PC-9 (cell line): ENCODE results near the gene ACY1. TPM values are rescaled to one million over a fixed set of nuclear protein-coding genes. Genes with fewer than 3 reads are reported as not detected.

Source experiments
- BruUV-seq: library from RNA; stranded (reverse); fragments of 400-500 nt; replicated peaks from 2 replicates; lab custom pipeline; 2021; lab: Mats Ljungman, UMichigan
- CTCF ChIA-PET: fragments of 300-600 bp; sonication (Branson Sonifier 250); formaldehyde crosslinking; loops from one replicate; lab custom pipeline; 2022; ENCODE audit warnings: antibody characterized with exemption; lab: Charles Lee
- POLR2A ChIA-PET: fragments of 300-600 bp; sonication (Branson Sonifier 250); formaldehyde crosslinking; loops from one replicate; lab custom pipeline; 2022; ENCODE audit warnings: antibody characterized with exemption; ENCODE audit not compliant: unreplicated experiment; lab: Charles Lee
- DNase-seq, 2 experiments: peaks; one replicate each; pipeline versions ENCODE4 v3.0.0 to v3.0.0-alpha.2; 2015 to 2022; ENCODE audit warnings: mixed read lengths in 1 of 2
- H2AFZ ChIP-seq: fragments of 200-600 bp; sonication (generic); 2 replicates; pipeline ENCODE4 v1.8.1; 2017; ENCODE audit warnings: antibody characterized with exemption
- H3F3A ChIP-seq: fragments of 200-600 bp; sonication (generic); 2 replicates; pipeline ENCODE4 v1.8.1; 2017; ENCODE audit warnings: antibody characterized with exemption, mild to moderate bottlenecking, low read depth; ENCODE audit not compliant: insufficient read depth
- H3K27ac ChIP-seq: fragments of 200-600 bp; sonication (generic); 2 replicates; pipeline ENCODE4 v1.6.1; 2016; ENCODE audit warnings: mixed run types
- H3K27me3 ChIP-seq: fragments of 200-600 bp; sonication (generic); 2 replicates; pipeline ENCODE4 v1.6.1; 2016; ENCODE audit warnings: low read depth, mixed run types; ENCODE audit not compliant: insufficient read depth
- H3K36me3 ChIP-seq: fragments of 200-600 bp; sonication (generic); 2 replicates; pipeline ENCODE4 v1.6.1; 2016; ENCODE audit warnings: low read depth, mixed run types
- H3K4me1 ChIP-seq: fragments of 200-600 bp; sonication (generic); replicated peaks from 2 replicates; pipeline ENCODE4 v1.6.1; 2016; ENCODE audit warnings: mixed run types; ENCODE audit not compliant: insufficient read depth
- H3K4me2 ChIP-seq: fragments of 200-600 bp; sonication (generic); 2 replicates; pipeline ENCODE4 v1.6.1; 2017; ENCODE audit warnings: mixed run types
- H3K4me3 ChIP-seq: fragments of 200-600 bp; sonication (generic); 2 replicates; pipeline ENCODE4 v1.6.1; 2016; ENCODE audit warnings: mixed run types
- H3K79me2 ChIP-seq: fragments of 200-600 bp; sonication (generic); 2 replicates; pipeline ENCODE4 v1.6.1; 2017; ENCODE audit warnings: low read depth, mixed run types
- H3K9me2 ChIP-seq: fragments of 200-600 bp; sonication (generic); 2 replicates; pipeline ENCODE4 v1.8.1; 2017; ENCODE audit warnings: mild to moderate bottlenecking; ENCODE audit not compliant: insufficient read depth
- H3K9me3 ChIP-seq: fragments of 200-600 bp; sonication (generic); 2 replicates; pipeline ENCODE4 v1.8.1; 2016; ENCODE audit warnings: low read depth; ENCODE audit not compliant: insufficient read depth
- H4K20me1 ChIP-seq: fragments of 200-600 bp; sonication (generic); 2 replicates; pipeline ENCODE4 v1.8.1; 2017; ENCODE audit not compliant: insufficient read depth
- CTCF ChIP-seq: fragments of 200-600 bp; sonication (generic); conservative IDR thresholded peaks from 2 replicates; pipeline ENCODE4 v1.6.1; 2017; ENCODE audit warnings: mixed run types, antibody characterized with exemption, mild to moderate bottlenecking, moderate library complexity
- EZH2 ChIP-seq: fragments of 200-600 bp; sonication (generic); IDR thresholded peaks from 2 replicates; pipeline ENCODE4 v1.8.0; 2017; ENCODE audit warnings: antibody characterized with exemption, low read depth
- intact Hi-C: fragments of 100-400 bp; cut with micrococcal nuclease; formaldehyde crosslinking; loops from one replicate; pipeline ENCODE4 v1.10.0; 2022; ENCODE audit not compliant: unreplicated experiment
- total RNA-seq: library from RNA; stranded (reverse); gene quantifications from 2 replicates; pipeline ENCODE4 v1.2.3, GENCODE V29; 2021

ACY1 gene
- total RNA-seq, 1 experiment from 2014 or later = 52.2 TPM

DNA sequence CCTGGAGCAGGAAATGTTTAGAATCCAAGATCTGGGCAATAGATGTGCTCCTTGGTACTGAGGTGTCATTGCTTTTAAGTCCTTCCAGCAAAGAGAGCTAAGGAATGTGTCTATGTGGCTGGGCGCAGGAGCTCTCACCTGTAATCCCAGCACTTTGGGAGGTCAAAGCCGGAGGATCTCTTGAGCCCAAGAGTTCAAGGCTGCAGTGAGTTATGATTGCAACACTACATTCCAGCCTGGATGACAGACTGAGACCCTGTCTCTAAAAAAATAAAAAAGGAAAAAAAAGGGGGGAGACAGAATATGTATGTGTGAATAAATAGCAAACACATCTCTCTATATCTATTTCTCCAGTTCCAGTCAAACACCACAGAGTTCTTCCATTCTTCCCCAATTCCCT lies 32.4 kb upstream of the ACY1 start:
- ChIA-PET CTCF (interaction anchor here (0.6 kb wide), 1 partner anchor 195 kb away, joined by 3 read pairs; no protein-coding TSS in a partner anchor), POLR2A (no interaction called here)
- H3K4me1 ChIP-seq = peaks cover 4% of the 10 kb centered on the region; the same call in 1 of the 2 replicates
- intact Hi-C loops = no loop called here
- H3K36me3 ChIP-seq = no peaks in the 10 kb centered on the region
- H3K27me3 ChIP-seq = no peaks in the 10 kb centered on the region; the same call in 1 of the 2 replicates
- TF ChIP-seq EZH2 (no peak), CTCF (no peak)
- H3K4me2 ChIP-seq = no peak overlapping the region
- DNase-seq = no peak
- no peak overlapping the region for H3K27ac ChIP-seq
- no peaks in the 10 kb centered on the region for H3K9me2 ChIP-seq
- BruUV-seq = no TSS peak
- no peaks in the 10 kb centered on the region for H4K20me1 ChIP-seq
- no peaks in the 10 kb centered on the region for H3K9me3 ChIP-seq
- H3K4me3 ChIP-seq = no peak overlapping the region
- H3F3A ChIP-seq = no peaks in the 10 kb centered on the region
- H3K79me2 ChIP-seq = no peaks in the 10 kb centered on the region
- H2AFZ ChIP-seq = no peak overlapping the region

GRCh38 chr3:51953445-51953844 lies 29.9 kb upstream of the ACY1 start:
- Histone ChIP-seq H3K27ac (no peak overlapping the region), H3K36me3 (no peaks in the 10 kb centered on the region), H3F3A (no peaks in the 10 kb centered on the region), H3K79me2 (no peaks in the 10 kb centered on the region), H3K9me2 (no peaks in the 10 kb centered on the region), H4K20me1 (no peaks in the 10 kb centered on the region), H2AFZ (no peak overlapping the region), H3K4me3 (no peak overlapping the region), H3K9me3 (no peaks in the 10 kb centered on the region), H3K4me2 (no peak overlapping the region), H3K27me3 (no peaks in the 10 kb centered on the region; the same call in 1 of the 2 replicates), H3K4me1 (peaks cover 4% of the 10 kb centered on the region; the same call in 1 of the 2 replicates)
- no peak for TF ChIP-seq CTCF
- no peak for TF ChIP-seq EZH2
- POLR2A ChIA-PET = no interaction called here
- peak in 1 of 2 experiments; percentile 58 for DNase-seq
- intact Hi-C loops = no loop called here
- no TSS peak for BruUV-seq
- CTCF ChIA-PET = no interaction called here

GRCh38 chr3:51954105-51954504 lies 29.2 kb upstream of the ACY1 start:
- ChIA-PET CTCF (no interaction called here), POLR2A (no interaction called here)
- Histone ChIP-seq H3K4me2 (no peak overlapping the region), H3K79me2 (no peaks in the 10 kb centered on the region), H3K36me3 (no peaks in the 10 kb centered on the region), H2AFZ (no peak overlapping the region), H3K4me3 (no peak overlapping the region), H3K27ac (no peak overlapping the region), H3K9me3 (no peaks in the 10 kb centered on the region), H3F3A (no peaks in the 10 kb centered on the region), H3K9me2 (no peaks in the 10 kb centered on the region), H4K20me1 (no peaks in the 10 kb centered on the region), H3K4me1 (peaks cover 4% of the 10 kb centered on the region; the same call in 1 of the 2 replicates), H3K27me3 (no peaks in the 10 kb centered on the region; the same call in 1 of the 2 replicates)
- TF ChIP-seq EZH2 = no peak
- no peak for TF ChIP-seq CTCF
- intact Hi-C loops = no loop called here
- DNase-seq = no peak
- no TSS peak for BruUV-seq
